BLaER1 (cell line): ENCODE results near the gene S100A12.
"Not testable (repeated sequence)": the region's sequence is repeated elsewhere in the genome, so short reads cannot be mapped to it uniquely, and the experiment has no call there.

Experiments
- H3K27ac ChIP-seq: shearing (Covaris generic); formaldehyde crosslinking; 2 replicates; pipeline ENCODE4 v1.8.1; 2022
- H3K27me3 ChIP-seq: shearing (Covaris generic); formaldehyde crosslinking; 2 replicates; pipeline ENCODE4 v1.8.1; 2022
- H3K36me3 ChIP-seq: shearing (Covaris generic); formaldehyde crosslinking; 2 replicates; pipeline ENCODE4 v1.8.1; 2022
- H3K4me1 ChIP-seq: shearing (Covaris generic); formaldehyde crosslinking; 2 replicates; pipeline ENCODE4 v1.8.1; 2022
- H3K4me2 ChIP-seq: shearing (Covaris generic); formaldehyde crosslinking; 2 replicates; pipeline ENCODE4 v1.8.1; 2022
- H3K4me3 ChIP-seq: shearing (Covaris generic); formaldehyde crosslinking; 2 replicates; pipeline ENCODE4 v1.8.1; 2022
- H3K9ac ChIP-seq: shearing (Covaris generic); formaldehyde crosslinking; 2 replicates; pipeline ENCODE4 v1.8.1; 2022
- H3K9me3 ChIP-seq: shearing (Covaris generic); formaldehyde crosslinking; 2 replicates; pipeline ENCODE4 v1.8.1; 2022
- H4K20me1 ChIP-seq: shearing (Covaris generic); formaldehyde crosslinking; 2 replicates; pipeline ENCODE4 v1.8.1; 2022
- Cebpa-rat ChIP-seq: shearing (Covaris generic); IDR thresholded peaks from 2 replicates; pipeline ENCODE4 v1.8.1; 2022

S100A12 gene

GRCh38 chr1:153352523-153352922 is 22.9 kb downstream of the S100A12 start:
- no peaks in the 10 kb centered on the region for H4K20me1 ChIP-seq
- 0 out of 2 replicates have a peak, but pooled peaks cover 3% of the 10 kb centered on the region for H3K27me3 ChIP-seq
- H3K9ac ChIP-seq = no peak overlapping the region
- H3K4me3 ChIP-seq = no peak overlapping the region
- H3K4me2 ChIP-seq = no peak overlapping the region
- H3K36me3 ChIP-seq = no peaks in the 10 kb centered on the region
- H3K4me1 ChIP-seq = peaks cover 37% of the 10 kb centered on the region
- no peak for TF ChIP-seq Cebpa-rat
- no peaks in the 10 kb centered on the region for H3K9me3 ChIP-seq
- H3K27ac ChIP-seq = no peak overlapping the region

GRCh38 chr1:153350321-153350957 is 25.0 kb downstream of the S100A12 start:
- no peak overlapping the region for H3K9ac ChIP-seq
- 0 out of 2 replicates have a peak, but pooled peaks cover 3% of the 10 kb centered on the region for H3K27me3 ChIP-seq
- peaks cover 45% of the 10 kb centered on the region for H3K4me1 ChIP-seq
- H4K20me1 ChIP-seq = peaks cover 5% of the 10 kb centered on the region
- no peak overlapping the region for H3K4me3 ChIP-seq
- H3K27ac ChIP-seq = no peak overlapping the region
- H3K36me3 ChIP-seq = no peaks in the 10 kb centered on the region
- H3K4me2 ChIP-seq = peak overlapping the region; percentile 49; the same call in 1 of the 2 replicates
- no peaks in the 10 kb centered on the region for H3K9me3 ChIP-seq
- TF ChIP-seq Cebpa-rat = no peak

- no peaks in the 10 kb centered on the region for H3K9me3 ChIP-seq
- H3K9ac ChIP-seq = no peak overlapping the region; the same call in 1 of the 2 replicates
- no peak overlapping the region for H3K27ac ChIP-seq
- H3K4me1 ChIP-seq = peaks cover 53% of the 10 kb centered on the region
- TF ChIP-seq Cebpa-rat = no peak
- 0 out of 2 replicates have a peak, but pooled peaks cover 3% of the 10 kb centered on the region for H3K27me3 ChIP-seq
- H4K20me1 ChIP-seq = peaks cover 9% of the 10 kb centered on the region
- no peak overlapping the region for H3K4me3 ChIP-seq
- peak overlapping the region; percentile 19; the same call in 1 of the 2 replicates for H3K4me2 ChIP-seq
- H3K36me3 ChIP-seq = no peaks in the 10 kb centered on the region
These were observed 25.8 kb downstream of the S100A12 start for GRCh38 chr1:153349363-153350320.

GRCh38 chr1:153348511-153349362 is 26.7 kb downstream of the S100A12 start, which contains the start of gene PGLYRP4:
Gene PGLYRP4, minus strand, starts transcription at chr1:153348841. Its CDS starts 909 bp downstream, at chr1:153347932.
- Histone ChIP-seq H4K20me1 (peaks cover 9% of the 10 kb centered on the region), H3K4me3 (no peak within 1 kb of the TSS), H3K9ac (no peak within 1 kb of the TSS; the same call in 1 of the 2 replicates), H3K4me1 (peaks cover 62% of the 10 kb centered on the region), H3K27me3 (0 out of 2 replicates have a peak, but pooled peaks cover 3% of the 10 kb centered on the region), H3K9me3 (no peaks in the 10 kb centered on the region), H3K4me2 (peak within 1 kb of the TSS; percentile 19; the same call in 1 of the 2 replicates), H3K36me3 (no peaks in the 10 kb centered on the region), H3K27ac (no peak within 1 kb of the TSS)
- no peak for TF ChIP-seq Cebpa-rat

GRCh38 chr1:153347856-153348255 is 27.6 kb downstream of the S100A12 start:
- Histone ChIP-seq H3K4me3 (no peak overlapping the region), H4K20me1 (peaks cover 9% of the 10 kb centered on the region), H3K27ac (no peak overlapping the region), H3K9ac (no peak overlapping the region), H3K4me2 (no peak overlapping the region), H3K27me3 (0 out of 2 replicates have a peak, but pooled peaks cover 3% of the 10 kb centered on the region), H3K36me3 (no peaks in the 10 kb centered on the region), H3K9me3 (no peaks in the 10 kb centered on the region), H3K4me1 (peaks cover 65% of the 10 kb centered on the region)
- TF ChIP-seq Cebpa-rat = no peak

- not testable (repeated sequence) for H3K9me3 ChIP-seq, H3K27me3 ChIP-seq, H3K36me3 ChIP-seq, H3K27ac ChIP-seq, H3K4me3 ChIP-seq, H3K4me2 ChIP-seq, H3K9ac ChIP-seq, H4K20me1 ChIP-seq
- H3K4me1 ChIP-seq = peaks cover 70% of the 10 kb centered on the region
These were observed 28.4 kb downstream of the S100A12 start for GRCh38 chr1:153347049-153347448.

- Histone ChIP-seq H3K27me3 (0 out of 2 replicates have a peak, but pooled peaks cover 6% of the 10 kb centered on the region), H4K20me1 (peaks cover 9% of the 10 kb centered on the region), H3K4me1 (peaks cover 78% of the 10 kb centered on the region), H3K27ac (no peak overlapping the region), H3K9ac (no peak overlapping the region), H3K36me3 (no peaks in the 10 kb centered on the region), H3K4me2 (peak overlapping the region; percentile 89), H3K4me3 (no peak overlapping the region), H3K9me3 (no peaks in the 10 kb centered on the region)
- no peak for TF ChIP-seq Cebpa-rat
These were observed 29.2 kb downstream of the S100A12 start for GRCh38 chr1:153346077-153346723.

- Histone ChIP-seq H4K20me1 (peaks cover 9% of the 10 kb centered on the region), H3K9me3 (no peaks in the 10 kb centered on the region), H3K27me3 (0 out of 2 replicates have a peak, but pooled peaks cover 6% of the 10 kb centered on the region), H3K4me2 (peak overlapping the region; percentile 89), H3K4me1 (peaks cover 75% of the 10 kb centered on the region), H3K27ac (no peak overlapping the region), H3K36me3 (no peaks in the 10 kb centered on the region), H3K4me3 (peak overlapping the region; percentile 20; the same call in 1 of the 2 replicates), H3K9ac (no peak overlapping the region)
- TF ChIP-seq Cebpa-rat = no peak
These were observed 30.0 kb downstream of the S100A12 start for GRCh38 chr1:153345187-153346076.
